A549 treated with GW870086 at 1 μM for 4 hours (cell line): Measurements from ENCODE around the gene KIF1A. TPM values are rescaled to one million over a fixed set of nuclear protein-coding genes. Genes with fewer than 3 reads are reported as not detected.

Experiments used
- total RNA-seq: library from RNA; stranded (reverse); fragments of 200-300 nt; extraction: Qiagen RNA extraction; gene quantifications from 5 replicates; pipeline ENCODE4 v1.2.3, GENCODE V29; 2022; ENCODE audit warnings: low read depth

Gene KIF1A, protein sequence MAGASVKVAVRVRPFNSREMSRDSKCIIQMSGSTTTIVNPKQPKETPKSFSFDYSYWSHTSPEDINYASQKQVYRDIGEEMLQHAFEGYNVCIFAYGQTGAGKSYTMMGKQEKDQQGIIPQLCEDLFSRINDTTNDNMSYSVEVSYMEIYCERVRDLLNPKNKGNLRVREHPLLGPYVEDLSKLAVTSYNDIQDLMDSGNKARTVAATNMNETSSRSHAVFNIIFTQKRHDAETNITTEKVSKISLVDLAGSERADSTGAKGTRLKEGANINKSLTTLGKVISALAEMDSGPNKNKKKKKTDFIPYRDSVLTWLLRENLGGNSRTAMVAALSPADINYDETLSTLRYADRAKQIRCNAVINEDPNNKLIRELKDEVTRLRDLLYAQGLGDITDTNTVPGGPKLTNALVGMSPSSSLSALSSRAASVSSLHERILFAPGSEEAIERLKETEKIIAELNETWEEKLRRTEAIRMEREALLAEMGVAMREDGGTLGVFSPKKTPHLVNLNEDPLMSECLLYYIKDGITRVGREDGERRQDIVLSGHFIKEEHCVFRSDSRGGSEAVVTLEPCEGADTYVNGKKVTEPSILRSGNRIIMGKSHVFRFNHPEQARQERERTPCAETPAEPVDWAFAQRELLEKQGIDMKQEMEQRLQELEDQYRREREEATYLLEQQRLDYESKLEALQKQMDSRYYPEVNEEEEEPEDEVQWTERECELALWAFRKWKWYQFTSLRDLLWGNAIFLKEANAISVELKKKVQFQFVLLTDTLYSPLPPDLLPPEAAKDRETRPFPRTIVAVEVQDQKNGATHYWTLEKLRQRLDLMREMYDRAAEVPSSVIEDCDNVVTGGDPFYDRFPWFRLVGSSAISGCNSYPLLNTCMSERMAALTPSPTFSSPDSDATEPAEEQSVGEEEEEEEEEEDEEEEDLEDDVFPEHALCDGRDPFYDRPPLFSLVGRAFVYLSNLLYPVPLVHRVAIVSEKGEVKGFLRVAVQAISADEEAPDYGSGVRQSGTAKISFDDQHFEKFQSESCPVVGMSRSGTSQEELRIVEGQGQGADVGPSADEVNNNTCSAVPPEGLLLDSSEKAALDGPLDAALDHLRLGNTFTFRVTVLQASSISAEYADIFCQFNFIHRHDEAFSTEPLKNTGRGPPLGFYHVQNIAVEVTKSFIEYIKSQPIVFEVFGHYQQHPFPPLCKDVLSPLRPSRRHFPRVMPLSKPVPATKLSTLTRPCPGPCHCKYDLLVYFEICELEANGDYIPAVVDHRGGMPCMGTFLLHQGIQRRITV (N-terminal part only)
- 0.48 to 1.3 TPM (median 0.83 TPM) in 5 replicates for total RNA-seq

DNA sequence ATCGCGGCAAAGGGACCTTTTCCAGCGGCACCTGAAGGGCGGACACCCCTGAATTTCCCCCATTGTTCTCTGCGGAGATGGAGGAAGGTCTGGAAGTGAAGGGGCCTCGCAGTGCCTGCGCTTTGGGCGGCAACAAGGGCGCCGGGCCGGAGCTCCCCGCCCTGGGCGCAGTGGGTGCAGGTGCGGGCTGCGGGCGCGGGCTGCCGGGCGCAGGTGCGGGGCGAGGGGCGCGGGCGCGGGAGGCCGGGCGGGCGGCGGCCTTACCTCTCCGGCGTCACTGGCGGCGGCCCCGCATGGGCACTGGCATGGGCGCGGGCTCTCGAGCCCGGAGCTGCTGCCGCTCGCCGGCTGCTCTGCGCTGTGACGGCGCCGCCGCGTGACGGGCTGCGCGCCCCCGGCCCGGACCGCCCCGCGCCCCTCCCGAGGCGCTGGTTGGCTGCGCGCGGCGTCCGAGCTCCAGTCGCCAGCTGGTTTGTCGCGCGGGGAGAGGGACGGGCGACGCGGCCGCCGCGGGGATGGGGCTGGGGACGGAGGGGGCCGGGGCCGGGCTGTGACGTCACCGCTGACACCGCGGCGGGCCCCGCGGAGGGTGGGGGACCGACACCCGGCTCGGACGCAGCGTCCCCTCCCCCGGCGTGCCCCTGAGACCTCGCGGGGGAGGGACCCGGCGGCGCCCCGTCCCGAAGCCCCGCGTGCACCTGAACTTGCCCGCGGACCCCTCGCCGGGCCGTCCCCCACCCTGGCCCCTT lies at the start of gene KIF1A:
Gene KIF1A, minus strand, starts transcription at position 362 of the 749 bp plus-strand sequence. CDS start 22,467 bp downstream, outside the sequence.

DNA sequence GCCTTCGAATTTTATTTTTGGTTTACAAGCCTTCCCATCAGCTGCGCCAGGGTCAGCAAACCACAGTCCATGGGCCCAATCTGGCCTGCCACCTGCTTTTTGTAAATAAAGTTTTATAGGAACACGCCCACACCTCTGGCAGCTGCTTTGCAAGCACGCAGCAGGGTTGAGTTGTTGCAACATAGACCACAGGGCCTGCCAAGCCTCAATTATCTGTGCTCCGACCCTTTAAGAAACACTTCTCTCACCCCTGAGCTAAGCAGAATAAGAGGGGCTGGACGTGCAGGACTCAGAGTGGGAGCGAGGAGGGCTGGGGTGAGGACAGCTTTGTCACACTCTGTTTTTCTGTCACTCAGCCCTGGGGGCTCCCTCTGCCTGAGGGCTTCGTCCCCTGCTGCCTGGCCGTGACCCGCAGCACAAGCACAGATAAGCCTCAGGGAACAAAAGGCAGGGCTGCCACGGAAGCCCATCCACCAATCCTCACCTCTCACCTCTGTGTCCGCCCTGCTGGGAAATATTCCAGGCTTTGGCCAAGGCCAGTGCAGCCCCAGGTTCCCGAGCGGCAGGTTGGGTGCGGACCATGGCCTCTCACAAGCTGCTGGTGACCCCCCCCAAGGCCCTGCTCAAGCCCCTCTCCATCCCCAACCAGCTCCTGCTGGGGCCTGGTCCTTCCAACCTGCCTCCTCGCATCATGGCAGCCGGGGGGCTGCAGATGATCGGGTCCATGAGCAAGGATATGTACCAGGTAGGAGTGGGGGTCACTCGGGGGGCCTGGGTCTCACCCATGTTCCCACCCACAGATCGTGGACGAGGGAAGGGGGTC lies 48.5 kb upstream of the KIF1A start, which contains the start of gene AGXT:
Gene AGXT, plus strand, starts transcription at position 539 of the 823 bp plus-strand sequence. Its CDS starts 42 bp downstream, at position 581.

DNA sequence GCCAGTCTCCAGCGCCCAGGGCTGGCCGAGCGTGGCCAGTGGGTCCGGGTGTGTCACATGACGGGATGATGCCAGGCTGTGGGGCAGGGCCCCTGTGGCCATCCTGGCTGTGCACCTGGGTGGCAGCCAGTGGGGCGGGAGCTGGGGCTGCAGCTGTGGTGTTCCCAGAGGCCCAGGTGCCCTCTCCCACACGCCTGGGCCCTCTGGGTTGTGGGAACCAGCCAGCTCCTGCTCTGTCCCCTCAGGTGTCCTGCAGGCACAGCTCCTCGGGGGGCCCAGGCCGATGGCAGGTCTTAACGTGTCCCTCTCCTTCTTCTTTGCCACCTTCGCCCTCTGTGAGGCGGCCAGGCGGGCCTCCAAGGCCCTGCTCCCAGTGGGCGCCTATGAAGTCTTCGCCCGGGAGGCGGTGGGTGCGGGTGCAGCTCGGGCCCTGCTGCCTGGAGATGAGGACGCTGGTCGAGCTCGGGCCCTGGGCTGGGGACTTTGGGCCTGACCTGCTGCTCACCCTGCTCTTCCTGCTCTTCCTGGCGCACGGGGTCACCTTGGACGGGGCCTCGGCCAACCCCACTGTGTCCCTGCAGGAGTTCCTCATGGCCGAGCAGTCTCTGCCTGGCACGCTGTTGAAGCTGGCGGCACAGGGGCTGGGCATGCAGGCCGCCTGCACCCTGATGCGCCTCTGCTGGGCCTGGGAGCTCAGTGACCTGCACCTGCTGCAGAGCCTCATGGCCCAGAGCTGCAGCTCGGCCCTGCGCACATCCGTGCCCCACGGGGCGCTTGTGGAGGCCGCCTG lies 128.2 kb downstream of the KIF1A start, which contains the start of gene AQP12A:
Gene AQP12A, plus strand, starts transcription at position 236 of the 790 bp plus-strand sequence. Its CDS starts 48 bp downstream, at position 284.

DNA sequence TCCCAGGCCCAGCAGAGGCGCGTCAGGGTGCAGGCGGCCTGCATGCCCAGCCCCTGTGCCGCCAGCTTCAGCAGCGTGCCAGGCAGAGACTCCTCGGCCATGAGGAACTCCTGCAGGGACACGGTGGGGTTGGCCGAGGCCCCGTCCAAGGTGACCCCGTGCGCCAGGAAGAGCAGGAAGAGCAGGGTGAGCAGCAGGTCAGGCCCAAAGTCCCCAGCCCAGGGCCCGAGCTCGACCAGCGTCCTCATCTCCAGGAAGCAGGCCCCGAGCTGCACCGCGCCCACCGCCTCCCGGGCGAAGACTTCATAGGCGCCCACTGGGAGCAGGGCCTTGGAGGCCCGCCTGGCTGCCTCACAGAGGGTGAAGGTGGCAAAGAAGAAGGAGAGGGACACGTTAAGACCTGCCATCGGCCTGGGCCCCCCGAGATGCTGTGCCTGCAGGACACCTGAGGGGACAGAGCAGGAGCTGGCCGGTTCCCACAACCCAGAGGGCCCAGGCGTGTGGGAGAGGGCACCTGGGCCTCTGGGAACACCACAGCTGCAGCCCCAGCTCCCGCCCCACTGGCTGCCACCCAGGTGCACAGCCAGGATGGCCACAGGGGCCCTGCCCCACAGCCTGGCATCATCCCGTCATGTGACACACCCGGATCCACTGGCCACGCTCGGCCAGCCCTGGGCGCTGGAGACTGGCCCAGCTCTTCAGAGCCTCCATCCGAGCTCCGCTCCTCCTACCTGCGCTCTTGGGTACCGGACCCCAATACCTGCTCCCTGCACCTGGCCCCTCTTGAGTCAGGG lies 137.4 kb downstream of the KIF1A start, which contains the start of gene AQP12B:
Gene AQP12B, minus strand, starts transcription at position 455 of the 794 bp plus-strand sequence. Its CDS starts 48 bp downstream, at position 407.

Other genes starting within 250 kb of the KIF1A start
- gene CAPN10, start 233.5 kb downstream of the KIF1A start, total RNA-seq, result 15.8 to 25.9 TPM (median 24.4 TPM) in 5 replicates
- 0.62 to 1.0 TPM (median 0.71 TPM) in 5 replicates for gene GPR35, start 194.7 kb downstream of the KIF1A start, total RNA-seq
- not detected in 5 replicates for gene AQP12B, start 137.3 kb downstream of the KIF1A start, total RNA-seq
- gene AQP12A, start 128.4 kb downstream of the KIF1A start, total RNA-seq, result not detected in 5 replicates
- gene AGXT, start 48.6 kb upstream of the KIF1A start, total RNA-seq, result not detected in 5 replicates
- gene MAB21L4, start 75.9 kb upstream of the KIF1A start, total RNA-seq, result 0.26 to 0.49 TPM (median 0.37 TPM) in 5 replicates
- gene CROCC2, start 86.1 kb upstream of the KIF1A start, total RNA-seq, result not detected in 5 replicates
- 0.79 to 2.5 TPM (median 1.2 TPM) in 5 replicates for gene SNED1, start 178.4 kb upstream of the KIF1A start, total RNA-seq